Breast epithelium (tissue), 4 donors: ENCODE data around the gene PTPRM. TPM values are rescaled to one million over a fixed set of nuclear protein-coding genes. Genes with fewer than 3 reads are reported as not detected.
"Not testable (repeated sequence)": the region's sequence is repeated elsewhere in the genome, so short reads cannot be mapped to it uniquely, and the experiment has no call there.

Experiments
- DNase-seq, 2 donors: peaks; one replicate each; pipeline ENCODE4 v3.0.0-alpha.2; 2019; ENCODE audit warnings: low spot score in 2 of 2
- H3K27ac ChIP-seq, 2 donors: fragments of 200-600 bp; sonication (generic) in 1 of 2; one replicate each; pipeline ENCODE4 v1.5.1; 2016 to 2019; ENCODE audit warnings: mild to moderate bottlenecking in 1 of 2
- H3K27me3 ChIP-seq, 2 donors: fragments of 200-600 bp; sonication (generic) in 1 of 2; one replicate each; pipeline versions ENCODE4 v1.5.1 to v1.6.0; 2017 to 2019; ENCODE audit warnings: control low read depth in 1 of 2, mild to moderate bottlenecking in 1 of 2
- H3K36me3 ChIP-seq: fragments of 200-600 bp; one replicate; pipeline ENCODE4 v1.5.1; 2019
- H3K4me1 ChIP-seq, 2 donors: fragments of 200-600 bp; sonication (generic); one replicate each; pipeline ENCODE4 v1.5.1; 2016 to 2019; ENCODE audit warnings: control low read depth in 1 of 2
- H3K4me3 ChIP-seq, 3 donors: fragments of 200-600 bp; sonication (generic); 1 replicate in 2 of 3; 2 replicates in 1 of 3; pipeline ENCODE4 v1.5.1; 2016 to 2019; ENCODE audit warnings: mild to moderate bottlenecking in 3 of 3, moderate library complexity in 2 of 3
- H3K9me3 ChIP-seq, 2 donors: fragments of 200-600 bp; sonication (generic) in 1 of 2; one replicate each; pipeline ENCODE4 v1.5.1; 2016 to 2019; ENCODE audit warnings: control low read depth in 1 of 2
- CTCF ChIP-seq, 3 donors: fragments of 450-650 bp; IDR thresholded peaks; one replicate each; pipeline ENCODE4 v1.5.1; 2016 to 2017; ENCODE audit warnings: antibody characterized with exemption in 3 of 3, mild to moderate bottlenecking in 3 of 3, moderate library complexity in 3 of 3
- POLR2A ChIP-seq: fragments of 450-650 bp; IDR thresholded peaks from one replicate; pipeline ENCODE4 v1.6.1; 2016; ENCODE audit warnings: antibody characterized with exemption, mild to moderate bottlenecking, moderate library complexity
- POLR2AphosphoS5 ChIP-seq, 3 donors: sonication (generic); formaldehyde crosslinking; IDR thresholded peaks; one replicate each; pipeline ENCODE4 v1.6.1; 2017; ENCODE audit warnings: antibody characterized with exemption in 3 of 3
- intact Hi-C: fragments of 100-400 bp; cut with DNase I; formaldehyde crosslinking; loops from one replicate; pipeline ENCODE4 v1.15.1; 2023; ENCODE audit warnings: low total_unique reads
- total RNA-seq, 3 donors: library from RNA; depleted of rRNA; stranded (reverse); fragments of >200 nt; gene quantifications; one replicate each; pipeline ENCODE4 v1.1.0, GENCODE V29; 2016

The PTPRM gene
- total RNA-seq, 3 donors from 2014 or later, result 41.7 to 181 (median 140) TPM

- intact Hi-C loops, result no loop called here
- no peaks in the 10 kb centered on the region for H3K36me3 ChIP-seq
These were observed 483.7 kb downstream of the PTPRM start for GRCh38 chr18:8050616-8051329.

DNA sequence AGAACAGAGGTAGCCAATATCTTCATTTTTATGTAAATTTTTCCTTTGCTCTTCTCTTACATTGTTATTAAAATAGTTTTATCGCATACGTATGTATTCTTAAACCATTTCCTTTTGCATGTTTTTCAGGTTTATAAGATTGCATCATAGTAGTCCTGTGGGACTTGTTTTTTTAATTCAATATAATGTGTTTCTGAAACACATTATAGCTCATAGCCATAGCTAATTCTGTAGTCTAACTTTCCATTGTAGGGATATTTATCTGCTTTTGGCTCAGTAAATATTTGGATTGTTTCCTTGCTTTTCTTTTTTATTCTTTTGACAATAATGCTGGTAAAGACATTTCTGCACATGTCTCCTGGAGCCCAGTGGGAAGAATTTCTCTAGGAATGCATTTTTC is 484.3 kb downstream of the PTPRM start:
- H3K4me1 ChIP-seq, result no peaks in the 10 kb centered on the region
- no peak overlapping the region for H3K27ac ChIP-seq
- no peak for DNase-seq
- H3K27me3 ChIP-seq, result no peaks in the 10 kb centered on the region
- H3K36me3 ChIP-seq, result no peaks in the 10 kb centered on the region
- intact Hi-C loops, result no loop called here
- no peaks in the 10 kb centered on the region for H3K9me3 ChIP-seq
- no peak for TF ChIP-seq POLR2AphosphoS5 (IDR thresholded peaks at IDR 0.05)
- H3K4me3 ChIP-seq, result no peak overlapping the region

More at GRCh38 chr18:8050616-8051329, 483.7 kb downstream of the PTPRM start:
- DNase-seq, result no peak
- no peaks in the 10 kb centered on the region for H3K27me3 ChIP-seq
- H3K9me3 ChIP-seq, result no peaks in the 10 kb centered on the region
- H3K27ac ChIP-seq, result no peak overlapping the region
- H3K4me1 ChIP-seq, result no peaks in the 10 kb centered on the region
- no peak overlapping the region for H3K4me3 ChIP-seq
- TF ChIP-seq POLR2AphosphoS5 (IDR thresholded peaks at IDR 0.05) (no peak), CTCF (IDR thresholded peaks at IDR 0.05) (no peak), POLR2A (no peak)

DNA sequence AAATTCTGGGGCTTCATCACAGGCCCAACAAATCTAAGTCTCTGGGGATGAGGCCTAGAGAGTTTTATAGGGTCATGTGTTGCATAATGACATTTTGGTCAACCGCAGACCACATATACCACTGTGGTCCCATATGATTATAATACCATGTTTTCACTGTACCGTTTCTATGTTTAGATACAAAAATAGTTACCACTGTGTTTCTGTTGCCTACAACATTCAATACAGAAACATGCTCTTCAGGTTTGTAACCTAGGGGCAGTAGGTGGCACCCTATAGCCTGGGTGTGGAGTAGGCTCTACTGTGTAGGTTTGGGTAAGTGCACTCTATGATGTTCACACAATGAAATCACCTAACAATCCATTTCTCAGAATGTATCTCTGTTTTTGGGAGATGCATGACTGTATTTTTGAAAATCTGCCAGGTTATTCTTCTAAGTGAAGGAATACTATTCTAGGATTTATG is 485.2 kb downstream of the PTPRM start:
- H3K36me3 ChIP-seq, result no peaks in the 10 kb centered on the region
- intact Hi-C loops, result no loop called here
- DNase-seq, result no peak
- H3K4me3 ChIP-seq, result no peak overlapping the region
- H3K9me3 ChIP-seq, result no peaks in the 10 kb centered on the region
- H3K4me1 ChIP-seq, result no peaks in the 10 kb centered on the region
- H3K27me3 ChIP-seq, result no peaks in the 10 kb centered on the region
- no peak overlapping the region for H3K27ac ChIP-seq
- TF ChIP-seq CTCF (IDR thresholded peaks at IDR 0.05) (no peak), POLR2A (no peak), POLR2AphosphoS5 (IDR thresholded peaks at IDR 0.05) (no peak)

- H3K36me3 ChIP-seq, result no peaks in the 10 kb centered on the region
- no peak for DNase-seq
- TF ChIP-seq POLR2AphosphoS5 (IDR thresholded peaks at IDR 0.05), result no peak
- no peak for TF ChIP-seq CTCF (IDR thresholded peaks at IDR 0.05)
- TF ChIP-seq POLR2A, result no peak
- H3K9me3 ChIP-seq, result no peaks in the 10 kb centered on the region
- intact Hi-C loops, result no loop called here
- H3K4me3 ChIP-seq, result no peak overlapping the region
- no peak overlapping the region for H3K27ac ChIP-seq
- H3K4me1 ChIP-seq, result no peaks in the 10 kb centered on the region
- no peaks in the 10 kb centered on the region for H3K27me3 ChIP-seq
These were observed 489.6 kb downstream of the PTPRM start for GRCh38 chr18:8056723-8057122.

DNA sequence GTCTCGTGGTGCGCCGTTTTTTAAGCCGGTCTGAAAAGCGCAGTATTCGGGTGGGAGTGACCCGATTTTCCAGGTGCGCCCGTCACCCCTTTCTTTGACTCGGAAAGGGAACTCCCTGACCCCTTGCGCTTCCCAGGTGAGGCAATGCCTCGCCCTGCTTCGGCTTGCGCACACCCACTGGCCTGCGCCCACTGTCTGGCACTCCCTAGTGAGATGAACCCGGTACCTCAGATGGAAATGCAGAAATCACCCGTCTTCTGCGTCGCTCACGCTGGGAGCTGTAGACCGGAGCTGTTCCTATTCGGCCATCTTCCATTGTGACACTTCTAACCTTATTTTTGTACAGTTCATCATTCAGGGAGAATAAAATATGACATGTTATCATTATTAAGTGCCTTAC is 496.0 kb downstream of the PTPRM start:
- H3K27me3 ChIP-seq, DNase-seq, H3K9me3 ChIP-seq, H3K4me1 ChIP-seq, H3K4me3 ChIP-seq, H3K36me3 ChIP-seq, intact Hi-C loops, H3K27ac ChIP-seq: not testable (repeated sequence)

DNA sequence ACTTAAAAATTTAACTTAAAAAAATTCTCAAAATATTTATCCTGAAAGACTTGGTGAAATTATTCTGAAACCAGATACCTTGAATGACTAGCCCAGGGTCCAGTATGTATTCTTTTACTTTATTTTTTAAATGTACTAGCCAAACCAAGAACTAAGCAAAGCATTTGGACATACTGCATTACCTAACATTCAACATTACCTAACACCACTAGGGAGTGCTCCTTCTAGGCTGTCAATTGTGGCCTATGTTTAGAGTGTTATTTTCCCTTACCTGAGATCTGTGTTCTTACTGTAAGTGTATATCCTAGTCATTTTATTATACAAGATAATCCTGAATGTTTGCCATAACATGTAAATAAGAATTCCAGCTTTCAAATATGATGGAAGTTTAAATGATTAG is 496.6 kb downstream of the PTPRM start:
- H3K4me1 ChIP-seq, result no peaks in the 10 kb centered on the region
- no peaks in the 10 kb centered on the region for H3K36me3 ChIP-seq
- no peak overlapping the region for H3K27ac ChIP-seq
- H3K4me3 ChIP-seq, result no peak overlapping the region
- H3K9me3 ChIP-seq, result no peaks in the 10 kb centered on the region
- no peaks in the 10 kb centered on the region for H3K27me3 ChIP-seq
- TF ChIP-seq CTCF (IDR thresholded peaks at IDR 0.05), result no peak
- TF ChIP-seq POLR2A, result no peak
- no peak for TF ChIP-seq POLR2AphosphoS5 (IDR thresholded peaks at IDR 0.05)
- no peak for DNase-seq
- intact Hi-C loops, result no loop called here
